ENCODE measurements around the gene CIDEB.
A peak's percentile ranks its signal among the peaks of the same experiment; 100 is the strongest.

The CIDEB gene

GRCh38 chr14:24342889-24343288, 35.1 kb upstream of the CIDEB start:
- no peak for TF ChIP-seq EZH2phosphoT487 (IDR thresholded peaks at IDR 0.05; ENCODE audit: low read length)
- TF ChIP-seq CTCF (IDR thresholded peaks at IDR 0.05; ENCODE audit: low read length): no peak
- no peak for TF ChIP-seq EZH2 (optimal IDR thresholded peaks at IDR 0.05; ENCODE audit: low read depth, low read length)
- no peaks in the 10 kb centered on the region for H3K27me3 ChIP-seq (replicated peaks; ENCODE audit: insufficient read depth, low read length)
- no peak overlapping the region for H3K4me3 ChIP-seq (ENCODE audit: low read length)
- no peaks in the 10 kb centered on the region for H3K79me2 ChIP-seq (ENCODE audit: low read length)
- H3K9ac ChIP-seq (ENCODE audit: low read length): no peak overlapping the region
- no peaks in the 10 kb centered on the region for H3F3A ChIP-seq (ENCODE audit: insufficient read depth, low read length)
- no peak overlapping the region for H3K27ac ChIP-seq (ENCODE audit: low read length)
- no peaks in the 10 kb centered on the region for H3K9me2 ChIP-seq (replicated peaks; ENCODE audit: insufficient read depth, low read length)
- no peaks in the 10 kb centered on the region for H3K9me3 ChIP-seq (replicated peaks; ENCODE audit: insufficient read depth, low read length)
- no peak overlapping the region for H2AFZ ChIP-seq (ENCODE audit: low read length)
- H3K4me2 ChIP-seq (ENCODE audit: low read depth, low read length): no peak overlapping the region
- H3K4me1 ChIP-seq (ENCODE audit: low read length): no peaks in the 10 kb centered on the region
- H3K36me3 ChIP-seq (replicated peaks; ENCODE audit: insufficient read depth, low read length): no peaks in the 10 kb centered on the region
- DNase-seq: no peak
- no peaks in the 10 kb centered on the region for H4K20me1 ChIP-seq (ENCODE audit: insufficient read depth, low read length)

GRCh38 chr14:24340606-24341005, 32.8 kb upstream of the CIDEB start:
- TF ChIP-seq CTCF (IDR thresholded peaks at IDR 0.05; ENCODE audit: low read length) (no peak), EZH2 (optimal IDR thresholded peaks at IDR 0.05; ENCODE audit: low read depth, low read length) (no peak), EZH2phosphoT487 (IDR thresholded peaks at IDR 0.05; ENCODE audit: low read length) (no peak)
- no peak overlapping the region for H3K27ac ChIP-seq (ENCODE audit: low read length)
- DNase-seq: no peak
- no peak overlapping the region for H3K4me3 ChIP-seq (ENCODE audit: low read length)
- no peaks in the 10 kb centered on the region for H3K9me3 ChIP-seq (replicated peaks; ENCODE audit: insufficient read depth, low read length)
- H3K36me3 ChIP-seq (replicated peaks; ENCODE audit: insufficient read depth, low read length): no peaks in the 10 kb centered on the region
- H3K27me3 ChIP-seq (replicated peaks; ENCODE audit: insufficient read depth, low read length): no peaks in the 10 kb centered on the region
- H4K20me1 ChIP-seq (ENCODE audit: insufficient read depth, low read length): no peaks in the 10 kb centered on the region
- no peak overlapping the region for H3K9ac ChIP-seq (ENCODE audit: low read length)
- H2AFZ ChIP-seq (ENCODE audit: low read length): no peak overlapping the region
- no peaks in the 10 kb centered on the region for H3K79me2 ChIP-seq (ENCODE audit: low read length)
- H3K9me2 ChIP-seq (replicated peaks; ENCODE audit: insufficient read depth, low read length): no peaks in the 10 kb centered on the region
- H3F3A ChIP-seq (ENCODE audit: insufficient read depth, low read length): no peaks in the 10 kb centered on the region
- no peak overlapping the region for H3K4me2 ChIP-seq (ENCODE audit: low read depth, low read length)
- H3K4me1 ChIP-seq (ENCODE audit: low read length): no peaks in the 10 kb centered on the region

- no peak for TF ChIP-seq CTCF (IDR thresholded peaks at IDR 0.05; ENCODE audit: low read length)
- TF ChIP-seq EZH2phosphoT487 (IDR thresholded peaks at IDR 0.05; ENCODE audit: low read length): no peak
- TF ChIP-seq EZH2 (optimal IDR thresholded peaks at IDR 0.05; ENCODE audit: low read depth, low read length): no peak
- peak within 1 kb of the TSS; percentile 68 for H3K4me3 ChIP-seq (ENCODE audit: low read length)
- no peaks in the 10 kb centered on the region for H3K79me2 ChIP-seq (ENCODE audit: low read length)
- peak within 1 kb of the TSS; percentile 37; the same call in 1 of the 2 replicates for H3K9ac ChIP-seq (ENCODE audit: low read length)
- H3K9me3 ChIP-seq (replicated peaks; ENCODE audit: insufficient read depth, low read length): no peaks in the 10 kb centered on the region
- H2AFZ ChIP-seq (ENCODE audit: low read length): peak within 1 kb of the TSS; percentile 93
- peak within 1 kb of the TSS; percentile 79 for H3K4me2 ChIP-seq (ENCODE audit: low read depth, low read length)
- no peaks in the 10 kb centered on the region for H4K20me1 ChIP-seq (ENCODE audit: insufficient read depth, low read length)
- no peaks in the 10 kb centered on the region for H3F3A ChIP-seq (ENCODE audit: insufficient read depth, low read length)
- no peaks in the 10 kb centered on the region for H3K4me1 ChIP-seq (ENCODE audit: low read length)
- no peak within 1 kb of the TSS for H3K27ac ChIP-seq (ENCODE audit: low read length)
- peak; percentile 52 for DNase-seq
- H3K36me3 ChIP-seq (replicated peaks; ENCODE audit: insufficient read depth, low read length): no peaks in the 10 kb centered on the region
- H3K9me2 ChIP-seq (replicated peaks; ENCODE audit: insufficient read depth, low read length): no peaks in the 10 kb centered on the region
- no peaks in the 10 kb centered on the region for H3K27me3 ChIP-seq (replicated peaks; ENCODE audit: insufficient read depth, low read length)
Measured at GRCh38 chr14:24339284-24340151, 31.7 kb upstream of the CIDEB start, which contains the start of gene RIPK3. TSS of gene RIPK3 (minus strand) at chr14:24339991. CDS start at chr14:24339826, 165 bp downstream.

Data from MM.1S (cell line).